NCI-H1092 (cell line): ENCODE data around the gene MTHFSD.

Experiments
- DNase-seq: peaks from one replicate; lab custom pipeline; 2025; lab: John Stamatoyannopoulos, UW

The MTHFSD gene

GRCh38 chr16:86490859-86491639 is 64.0 kb downstream of the MTHFSD start:
- DNase-seq, result no peak

GRCh38 chr16:86485746-86486145 is 69.3 kb downstream of the MTHFSD start:
- no peak for DNase-seq

DNA sequence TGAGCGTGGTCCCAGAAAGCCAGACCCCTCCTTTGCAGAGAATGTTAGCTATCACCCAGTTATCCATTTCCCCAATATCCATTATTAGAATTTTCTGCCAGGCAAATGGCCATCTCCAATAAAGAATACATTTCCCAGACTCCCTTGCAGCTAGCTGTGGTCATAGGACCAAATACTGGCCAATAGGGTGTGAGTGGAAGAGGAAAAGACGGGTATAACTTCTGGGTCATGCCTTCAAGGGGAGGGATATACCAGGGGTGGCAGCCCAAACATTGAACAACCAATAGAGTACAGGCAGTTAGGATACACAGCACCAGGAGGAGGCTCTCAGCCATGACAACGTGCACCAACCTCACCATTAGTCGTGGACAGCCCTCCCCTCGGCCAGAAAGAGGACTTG is 70.8 kb downstream of the MTHFSD start:
- no peak for DNase-seq

DNA sequence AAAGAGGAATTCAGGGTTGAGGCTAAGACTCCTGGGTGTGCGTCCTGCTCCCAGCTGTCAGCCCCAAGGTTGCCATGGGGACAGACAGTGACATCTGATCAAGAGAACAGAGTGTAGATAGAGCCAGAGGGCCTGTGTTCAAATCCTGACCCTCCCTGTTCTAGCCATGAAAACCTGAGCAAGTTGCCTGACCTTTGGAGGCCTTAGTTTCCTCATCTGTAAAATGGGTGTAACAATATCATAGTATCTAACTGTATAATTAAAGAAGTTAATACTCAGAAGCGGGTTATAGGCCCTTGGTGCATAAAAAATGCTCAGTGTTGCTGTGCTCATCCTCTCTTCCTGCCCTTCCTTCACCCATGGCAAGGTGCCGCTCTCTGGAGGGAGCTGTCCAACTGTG is 73.4 kb downstream of the MTHFSD start:
- no peak for DNase-seq

- DNase-seq, result no peak
Observed at GRCh38 chr16:86480444-86480843, 74.6 kb downstream of the MTHFSD start.
